ENCODE measurements around the gene AP2M1.
"Not testable (repeated sequence)": the region's sequence is repeated elsewhere in the genome, so short reads cannot be mapped to it uniquely, and the experiment has no call there.

AP2M1 gene

GRCh38 chr3:184158404-184158803 is 16.3 kb upstream of the AP2M1 start:
- DNase-seq, result no peak

DNA sequence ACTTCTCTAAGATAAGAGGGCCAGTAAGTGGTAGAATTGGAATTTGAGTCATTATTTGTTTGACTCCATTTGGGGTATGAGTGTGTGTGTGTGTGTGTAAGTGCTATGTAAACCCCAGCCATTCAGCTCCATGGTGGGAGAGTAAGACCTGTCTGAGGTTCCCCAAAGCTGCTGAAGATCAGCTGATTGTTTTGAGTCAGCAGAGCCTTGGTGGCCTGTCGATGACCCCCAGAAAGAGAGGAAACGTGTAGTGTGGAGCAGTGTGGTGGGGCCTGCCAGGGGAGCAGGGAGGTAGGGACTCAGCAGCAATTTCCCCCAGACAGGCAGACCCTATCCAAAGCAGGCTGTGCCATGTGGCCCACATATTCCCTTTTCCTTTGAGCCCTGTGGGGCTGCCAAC is 14.2 kb upstream of the AP2M1 start:
- no peak for DNase-seq

DNA sequence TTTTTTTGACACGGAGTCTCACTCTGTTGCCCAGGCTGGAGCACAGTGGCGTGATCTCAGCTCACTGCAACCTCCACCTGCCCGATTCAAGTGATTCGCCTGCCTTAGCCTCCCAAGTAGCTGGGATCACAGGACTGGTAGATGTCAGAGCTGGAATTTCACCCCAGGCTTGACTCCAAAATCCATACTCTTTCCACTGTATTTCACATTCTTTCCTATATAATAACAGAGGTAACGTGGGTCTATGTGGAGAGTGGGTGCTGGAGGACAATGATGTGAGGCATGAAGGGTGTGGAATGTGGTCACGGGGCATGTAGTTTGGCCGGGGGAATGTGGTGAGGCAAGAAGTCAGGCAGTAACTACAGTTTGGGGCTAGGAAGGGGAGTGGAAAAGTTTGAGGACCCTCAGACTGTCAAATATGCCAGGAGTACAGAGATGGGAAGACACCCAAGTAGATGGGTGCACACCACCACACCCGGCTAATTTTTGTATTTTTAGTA is 12.0 kb upstream of the AP2M1 start:
- not testable (repeated sequence) for DNase-seq

DNA sequence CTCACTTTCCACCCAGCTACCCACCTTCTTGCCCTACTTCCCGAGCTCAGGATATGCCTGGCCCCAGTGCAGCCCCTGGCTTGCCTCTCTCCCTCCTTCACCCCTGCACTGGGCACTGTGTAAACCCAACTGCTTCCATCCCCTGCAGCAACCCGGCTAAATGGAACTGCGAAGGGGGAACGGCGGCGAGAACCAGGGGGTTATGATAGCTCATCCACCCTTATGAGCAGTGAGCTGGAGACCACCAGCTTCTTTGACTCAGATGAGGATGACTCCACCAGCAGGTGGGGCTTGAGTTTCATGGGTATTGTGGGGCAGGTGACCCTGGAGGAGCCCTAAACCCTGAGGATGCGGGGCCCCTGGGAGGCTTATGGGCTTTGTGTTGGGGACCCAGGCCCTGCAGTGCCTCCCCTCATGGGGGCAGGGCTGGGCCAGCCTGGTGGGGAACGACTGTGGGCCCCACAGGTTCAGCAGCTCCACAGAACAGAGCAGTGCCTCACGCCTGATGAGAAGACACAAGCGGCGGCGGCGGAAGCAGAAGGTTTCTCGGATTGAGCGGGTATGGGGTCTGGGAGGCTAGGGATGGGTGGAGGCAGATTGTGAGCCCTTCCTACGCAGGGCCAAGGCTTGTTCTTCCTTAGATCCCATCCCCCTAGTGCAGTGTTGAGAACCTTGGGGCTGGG is 9.9 kb upstream of the AP2M1 start:
- no peak for DNase-seq

- no peak for DNase-seq
These were observed 9.1 kb upstream of the AP2M1 start for GRCh38 chr3:184165543-184165942.

DNA sequence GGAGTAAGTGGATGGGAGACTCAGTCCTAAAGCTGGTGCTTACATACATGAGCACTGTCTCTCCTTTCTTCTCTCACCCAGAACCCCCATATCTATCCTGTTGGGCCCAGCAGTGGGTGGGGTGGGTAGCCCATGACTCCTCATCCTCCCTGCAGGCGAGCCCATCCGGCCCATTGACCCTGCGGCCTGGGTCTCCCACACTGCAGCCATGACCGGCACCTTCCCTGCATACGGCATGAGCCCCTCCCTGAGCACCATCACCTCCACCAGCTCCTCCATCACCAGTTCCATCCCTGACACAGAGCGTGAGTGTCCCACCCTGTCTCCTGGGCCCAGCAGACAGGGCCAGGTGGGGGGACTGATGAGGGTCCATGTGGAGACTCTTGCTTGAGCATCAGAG is 8.0 kb upstream of the AP2M1 start:
- no peak for DNase-seq

- DNase-seq, result no peak
These were observed 6.9 kb upstream of the AP2M1 start for GRCh38 chr3:184167786-184168185.

- no peak for DNase-seq
These were observed 6.1 kb upstream of the AP2M1 start for GRCh38 chr3:184168363-184169120.

GRCh38 chr3:184169896-184170875 is 4.5 kb upstream of the AP2M1 start:
- no peak for DNase-seq

- no peak for DNase-seq
These were observed 3.1 kb upstream of the AP2M1 start for GRCh38 chr3:184171562-184171961.

GRCh38 chr3:184172681-184173373 is 1.8 kb upstream of the AP2M1 start:
- DNase-seq, result no peak

DNA sequence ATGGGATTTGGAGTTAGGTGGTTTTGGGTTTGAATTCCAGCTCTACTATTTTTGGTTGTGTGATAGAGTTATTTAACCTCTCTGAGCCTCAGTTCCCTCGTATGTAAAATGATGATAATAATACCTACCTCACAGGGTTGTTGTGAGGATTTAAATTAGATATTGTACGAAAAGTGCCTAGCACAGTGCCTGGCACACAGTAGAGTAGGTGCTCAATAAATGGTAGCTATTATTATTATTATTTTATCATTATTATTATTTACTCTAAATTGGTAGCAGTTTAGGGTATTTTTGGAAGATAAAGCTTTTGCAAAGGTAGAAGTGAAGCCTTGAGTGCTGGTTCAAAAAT is 1.3 kb upstream of the AP2M1 start:
- no peak for DNase-seq

DNA sequence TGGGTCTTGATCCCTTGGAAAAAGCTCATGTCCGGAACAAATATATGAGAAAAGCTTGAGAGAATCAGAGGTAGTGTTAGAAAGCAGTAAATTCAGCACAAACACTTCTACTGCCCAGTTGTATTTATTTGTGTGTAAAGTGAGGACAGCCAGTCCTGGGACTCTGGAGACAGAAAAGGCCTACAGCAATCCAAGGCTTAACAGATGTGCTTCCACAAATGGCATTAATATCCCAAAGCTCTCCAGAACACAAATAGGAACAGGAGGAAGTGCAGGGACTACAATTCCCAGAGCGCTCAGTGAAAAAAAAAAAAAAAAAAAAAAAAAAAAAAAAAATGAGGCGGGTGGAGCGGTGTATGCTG is 390 bp upstream of the AP2M1 start:
- no peak for DNase-seq

DNA sequence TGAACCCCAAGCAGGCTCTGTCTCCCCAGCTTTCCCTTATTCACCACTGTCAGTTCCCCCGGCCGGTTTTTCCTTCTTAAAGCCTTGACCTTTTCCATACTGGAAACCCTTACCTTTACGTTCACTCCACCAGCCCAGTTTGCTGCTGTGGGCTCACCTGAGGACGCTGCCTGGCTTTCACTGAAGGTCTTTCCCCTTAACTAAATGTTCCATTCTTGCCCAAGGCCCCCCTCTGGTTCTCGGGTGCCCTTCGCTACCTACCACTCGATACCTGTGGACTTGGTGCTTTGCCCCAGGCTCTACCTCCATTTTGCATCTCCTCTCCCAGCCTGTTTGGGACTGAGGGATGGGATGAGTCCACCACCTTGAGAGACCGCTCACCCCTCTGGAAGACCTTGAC is 851 bp downstream of the AP2M1 start:
- peak; percentile 8 for DNase-seq

GRCh38 chr3:184175981-184176376 is 1.3 kb downstream of the AP2M1 start:
- DNase-seq, result no peak

- no peak for DNase-seq
These were observed 2.0 kb downstream of the AP2M1 start for GRCh38 chr3:184176377-184177330.

DNA sequence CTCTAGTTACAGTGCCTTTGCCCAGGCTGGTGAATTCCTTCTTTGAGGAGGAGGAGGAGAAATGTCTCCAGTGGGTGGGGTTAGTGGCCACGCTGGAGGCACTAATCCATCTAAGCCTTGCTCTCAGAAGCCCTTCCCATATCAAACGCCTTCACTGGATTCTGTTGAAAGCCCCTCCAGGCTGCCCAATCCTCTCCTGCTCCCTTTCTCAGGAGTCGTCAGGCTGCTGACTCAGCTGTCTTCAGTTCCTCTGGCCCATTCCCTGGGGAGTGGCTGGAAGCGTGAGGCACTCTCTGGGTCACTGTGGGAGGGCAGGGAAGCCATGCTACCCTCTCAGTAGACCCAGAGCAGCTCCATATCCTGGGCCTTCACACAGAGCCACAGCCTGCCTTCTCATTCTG is 2.7 kb downstream of the AP2M1 start:
- no peak for DNase-seq

DNA sequence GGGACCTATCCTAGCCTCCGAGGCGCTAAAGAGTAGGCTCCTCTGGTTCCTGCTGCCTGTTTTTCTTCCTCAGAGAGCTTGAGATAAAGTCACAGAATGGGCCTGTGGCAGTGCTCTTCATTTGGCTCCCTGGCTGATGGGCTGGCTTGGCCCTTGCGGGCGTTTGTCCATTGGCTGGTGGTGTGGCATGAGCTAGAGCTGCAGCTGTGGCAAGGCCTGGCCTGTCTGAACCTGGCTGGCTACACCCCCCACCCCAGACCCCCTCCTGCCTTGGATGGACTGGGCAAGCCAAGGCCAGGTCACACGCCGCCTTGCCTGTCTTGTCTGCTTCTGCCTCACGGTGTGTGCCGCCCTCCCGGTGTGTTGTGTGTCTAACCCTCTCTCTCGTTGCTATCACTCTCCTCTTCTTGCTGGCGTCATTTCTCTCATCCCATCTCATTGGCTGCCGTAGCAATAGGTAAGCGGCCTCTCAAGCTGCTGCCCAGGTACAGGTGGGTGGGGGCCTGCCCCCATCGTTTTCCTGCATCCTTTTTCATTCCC is 3.2 kb downstream of the AP2M1 start:
- no peak for DNase-seq

GRCh38 chr3:184178521-184179138 is 4.0 kb downstream of the AP2M1 start:
- DNase-seq, result no peak

DNA sequence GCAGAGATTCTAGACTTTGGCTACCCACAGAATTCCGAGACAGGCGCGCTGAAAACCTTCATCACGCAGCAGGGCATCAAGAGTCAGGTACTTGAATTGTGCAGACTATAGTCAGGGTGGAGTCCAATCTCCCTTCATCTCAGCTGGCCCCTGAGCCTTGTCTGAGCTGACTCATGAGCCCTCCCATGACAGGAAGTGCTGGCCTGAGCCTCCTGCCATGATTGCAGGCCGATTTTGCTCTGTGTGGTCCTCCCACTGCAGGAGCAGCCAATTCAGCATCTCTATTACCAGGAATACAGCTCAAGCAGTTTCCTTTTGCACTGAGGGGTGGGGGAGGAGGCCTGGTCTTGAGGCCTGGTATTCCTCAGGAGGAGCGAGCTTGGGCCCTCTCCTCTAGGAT is 5.5 kb downstream of the AP2M1 start:
- DNase-seq, result no peak

GRCh38 chr3:184181596-184181995 is 6.9 kb downstream of the AP2M1 start:
- DNase-seq, result no peak

Data from NCI-H526 treated with DMSO at 0.1 percent for 48 hours (cell line).